ENCODE results near the gene ACOT7.

The ACOT7 gene

GRCh38 chr1:6249739-6250689, 143.6 kb downstream of the ACOT7 start:
- peak overlapping the region in 2 of 3 experiments; percentile 21 to 34 for H3K4me3 Mint-ChIP-seq
- H3K9me3 Mint-ChIP-seq: no peaks in the 10 kb centered on the region
- peaks cover 11% of the 10 kb centered on the region for H3K4me1 Mint-ChIP-seq
- peaks cover 71% of the 10 kb centered on the region for H3K27me3 Mint-ChIP-seq (ENCODE audit: low read depth)
- no peak overlapping the region for H3K27ac Mint-ChIP-seq
- TF ChIP-seq CTCF (IDR thresholded peaks at IDR 0.05; ENCODE audit: unreplicated experiment in 3 of 3): no peak
- H3K36me3 Mint-ChIP-seq (ENCODE audit: low read depth): peaks cover 6% of the 10 kb centered on the region

GRCh38 chr1:6248932-6249738, 144.4 kb downstream of the ACOT7 start:
- TF ChIP-seq CTCF (IDR thresholded peaks at IDR 0.05; ENCODE audit: unreplicated experiment in 3 of 3): no peak
- H3K9me3 Mint-ChIP-seq: no peaks in the 10 kb centered on the region
- H3K27me3 Mint-ChIP-seq (ENCODE audit: low read depth): peaks cover 76% of the 10 kb centered on the region
- H3K27ac Mint-ChIP-seq: no peak overlapping the region
- peaks cover 11% of the 10 kb centered on the region for H3K4me1 Mint-ChIP-seq
- H3K36me3 Mint-ChIP-seq (ENCODE audit: low read depth): peaks cover 4% of the 10 kb centered on the region
- H3K4me3 Mint-ChIP-seq: no peak overlapping the region

- peaks cover 3% of the 10 kb centered on the region for H3K36me3 Mint-ChIP-seq (ENCODE audit: low read depth)
- H3K9me3 Mint-ChIP-seq: no peaks in the 10 kb centered on the region
- H3K27me3 Mint-ChIP-seq (ENCODE audit: low read depth): peaks cover 84% of the 10 kb centered on the region
- no peak for TF ChIP-seq CTCF (IDR thresholded peaks at IDR 0.05; ENCODE audit: unreplicated experiment in 3 of 3)
- no peak overlapping the region for H3K4me3 Mint-ChIP-seq
- peaks cover 11% of the 10 kb centered on the region for H3K4me1 Mint-ChIP-seq
- no peak overlapping the region for H3K27ac Mint-ChIP-seq
These were observed 145.3 kb downstream of the ACOT7 start for GRCh38 chr1:6248161-6248776.

- Mint-ChIP-seq H3K4me3 (no peak overlapping the region), H3K36me3 (ENCODE audit: low read depth) (peaks cover under 1% of the 10 kb centered on the region), H3K9me3 (no peaks in the 10 kb centered on the region), H3K4me1 (peaks cover 11% of the 10 kb centered on the region), H3K27me3 (ENCODE audit: low read depth) (peaks cover 86% of the 10 kb centered on the region), H3K27ac (no peak overlapping the region)
- no peak for TF ChIP-seq CTCF (IDR thresholded peaks at IDR 0.05; ENCODE audit: unreplicated experiment in 3 of 3)
These were observed 145.9 kb downstream of the ACOT7 start for GRCh38 chr1:6247651-6248050.

GRCh38 chr1:6246497-6247467, 146.8 kb downstream of the ACOT7 start:
- Mint-ChIP-seq H3K4me3 (peak overlapping the region; percentile 63 to 74 (median 68)), H3K9me3 (no peaks in the 10 kb centered on the region), H3K27me3 (ENCODE audit: low read depth) (peaks cover 82% of the 10 kb centered on the region), H3K36me3 (ENCODE audit: low read depth) (no peaks in the 10 kb centered on the region), H3K4me1 (peaks cover 11% of the 10 kb centered on the region), H3K27ac (no peak overlapping the region)
- TF ChIP-seq CTCF (IDR thresholded peaks at IDR 0.05; ENCODE audit: unreplicated experiment in 3 of 3): peak; percentile 91 to 95 (median 91)
